ENCODE measurements around the gene AGBL1. TPM values are rescaled to one million over a fixed set of nuclear protein-coding genes. Genes with fewer than 3 reads are reported as not detected.
A peak's percentile ranks its signal among the peaks of the same experiment; 100 is the strongest.

Gene AGBL1
- total RNA-seq, 1 donor: not detected

DNA sequence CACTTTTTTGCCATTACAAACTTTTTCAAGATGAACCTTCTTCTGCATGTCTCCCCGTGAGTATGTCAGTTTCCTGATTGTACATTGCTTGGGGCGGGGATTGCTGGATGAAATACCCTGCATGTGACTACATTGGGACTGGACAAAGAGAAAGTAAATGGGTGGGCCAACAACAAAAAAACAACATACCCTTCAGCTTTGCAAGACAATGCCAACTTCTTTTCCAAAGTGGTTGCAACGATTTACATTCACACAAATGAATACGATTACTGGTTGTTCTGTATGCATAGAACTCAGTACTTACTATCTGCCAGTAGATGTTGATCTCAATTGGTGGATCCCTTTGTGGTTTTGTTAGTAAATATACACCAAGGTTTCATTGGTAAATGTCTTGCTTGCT is 908.4 kb downstream of the AGBL1 start:
- DNase-seq (ENCODE audit: low read depth): no peak
- TF ChIP-seq, protein P1, sequence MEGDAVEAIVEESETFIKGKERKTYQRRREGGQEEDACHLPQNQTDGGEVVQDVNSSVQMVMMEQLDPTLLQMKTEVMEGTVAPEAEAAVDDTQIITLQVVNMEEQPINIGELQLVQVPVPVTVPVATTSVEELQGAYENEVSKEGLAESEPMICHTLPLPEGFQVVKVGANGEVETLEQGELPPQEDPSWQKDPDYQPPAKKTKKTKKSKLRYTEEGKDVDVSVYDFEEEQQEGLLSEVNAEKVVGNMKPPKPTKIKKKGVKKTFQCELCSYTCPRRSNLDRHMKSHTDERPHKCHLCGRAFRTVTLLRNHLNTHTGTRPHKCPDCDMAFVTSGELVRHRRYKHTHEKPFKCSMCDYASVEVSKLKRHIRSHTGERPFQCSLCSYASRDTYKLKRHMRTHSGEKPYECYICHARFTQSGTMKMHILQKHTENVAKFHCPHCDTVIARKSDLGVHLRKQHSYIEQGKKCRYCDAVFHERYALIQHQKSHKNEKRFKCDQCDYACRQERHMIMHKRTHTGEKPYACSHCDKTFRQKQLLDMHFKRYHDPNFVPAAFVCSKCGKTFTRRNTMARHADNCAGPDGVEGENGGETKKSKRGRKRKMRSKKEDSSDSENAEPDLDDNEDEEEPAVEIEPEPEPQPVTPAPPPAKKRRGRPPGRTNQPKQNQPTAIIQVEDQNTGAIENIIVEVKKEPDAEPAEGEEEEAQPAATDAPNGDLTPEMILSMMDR (IDR thresholded peaks at IDR 0.05; ENCODE audit: insufficient read depth, low read length): no peak
- H3K4me3 ChIP-seq (ENCODE audit: low read depth, low read length): no peak overlapping the region

DNA sequence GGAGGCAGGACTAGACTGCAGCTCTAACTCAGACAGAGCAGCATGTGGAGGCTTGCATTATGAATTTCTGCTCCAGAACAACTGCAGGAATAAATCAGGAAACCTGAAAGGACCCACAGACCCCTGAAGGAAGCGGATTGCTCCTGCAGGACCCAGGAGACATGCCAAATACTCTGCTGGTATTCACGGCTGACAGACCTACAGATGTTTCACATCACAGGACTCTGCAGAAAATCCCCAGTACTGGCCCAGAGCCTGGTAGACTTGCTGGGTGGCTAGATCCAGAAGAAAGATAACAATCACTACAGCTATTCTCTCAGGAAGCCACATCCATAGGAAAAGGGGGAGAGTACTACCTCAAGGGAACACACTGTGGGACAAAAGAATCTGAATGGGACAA is 942.1 kb downstream of the AGBL1 start:
- H3K4me3 ChIP-seq (ENCODE audit: low read depth, low read length): no peak overlapping the region
- TF ChIP-seq, protein P1 (IDR thresholded peaks at IDR 0.05; ENCODE audit: insufficient read depth, low read length): no peak
- DNase-seq (ENCODE audit: low read depth): peak; percentile 54

DNA sequence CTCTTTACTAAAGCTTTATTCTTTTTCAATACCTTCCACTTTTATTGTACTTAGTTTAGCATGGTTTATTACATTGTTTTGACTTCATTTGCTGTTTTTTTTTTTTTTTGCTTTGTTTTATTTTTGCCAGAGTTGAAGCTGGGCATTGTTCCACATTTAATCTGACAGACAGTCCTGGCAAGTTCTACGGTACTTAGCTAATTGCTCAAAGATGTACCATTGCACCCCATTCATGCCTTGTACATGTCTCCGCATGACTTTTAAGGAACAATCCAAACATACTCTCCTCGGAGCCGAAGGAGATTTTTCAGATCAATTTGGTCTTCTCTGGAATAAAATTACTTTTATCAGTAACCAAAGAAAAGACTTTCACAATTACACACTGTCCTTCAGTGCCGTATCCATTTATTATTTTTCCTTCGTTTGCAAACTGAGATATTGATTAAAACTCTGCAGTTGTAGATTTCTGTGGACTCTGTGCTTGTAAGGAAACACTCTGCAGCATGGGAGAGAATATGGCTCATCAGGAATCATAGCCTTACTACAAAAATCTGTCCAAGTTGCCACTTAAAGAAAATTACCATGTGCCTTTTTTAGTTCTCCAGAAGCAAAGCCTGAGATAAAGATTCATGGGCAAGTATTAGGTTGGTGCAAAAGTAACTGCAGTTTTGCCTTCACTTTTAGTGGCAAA is 952.0 kb downstream of the AGBL1 start:
- H3K4me3 ChIP-seq (ENCODE audit: low read depth, low read length): no peak overlapping the region
- TF ChIP-seq, protein P1 (IDR thresholded peaks at IDR 0.05; ENCODE audit: insufficient read depth, low read length): no peak
- DNase-seq (ENCODE audit: low read depth): peak; percentile 81

DNA sequence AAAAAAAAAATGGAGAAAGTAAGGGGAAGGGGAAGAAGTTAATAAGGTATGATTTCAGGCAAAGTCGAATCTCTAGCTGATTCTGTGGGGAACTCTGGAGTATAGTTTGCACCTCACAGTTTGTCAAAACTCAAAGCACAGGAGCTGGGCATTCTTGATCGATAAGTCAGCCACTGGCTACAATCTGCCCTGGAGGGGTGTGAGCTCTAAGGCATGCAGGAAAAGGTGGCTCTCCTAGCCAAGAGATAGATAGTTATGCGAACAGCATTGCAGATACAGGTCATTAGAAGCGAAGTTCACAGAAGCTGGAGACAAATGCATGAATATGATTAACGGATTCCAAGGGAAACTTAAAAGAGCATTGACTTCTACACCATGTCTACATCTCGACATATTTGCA is 952.6 kb downstream of the AGBL1 start:
- DNase-seq (ENCODE audit: low read depth): peak; percentile 16
- TF ChIP-seq, protein P1 (IDR thresholded peaks at IDR 0.05; ENCODE audit: insufficient read depth, low read length): no peak

DNA sequence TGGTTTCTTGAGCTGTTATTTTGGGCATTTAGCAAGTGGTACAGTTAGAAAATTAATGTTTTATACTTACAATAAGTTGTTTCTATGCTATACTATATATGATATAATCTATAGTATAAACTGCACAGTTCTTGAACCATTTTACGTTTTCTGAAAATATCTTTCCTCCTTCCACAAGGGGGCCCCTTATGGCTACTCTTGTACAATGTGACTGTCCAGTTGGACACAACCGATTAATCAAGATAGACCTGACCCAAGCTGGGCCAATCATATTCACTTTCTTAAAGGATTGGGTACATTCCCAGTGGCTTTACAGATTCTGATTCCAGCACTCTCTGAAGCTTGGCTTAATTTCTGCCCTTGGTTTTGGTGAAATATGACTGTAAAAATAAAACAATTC is 953.4 kb downstream of the AGBL1 start:
- DNase-seq (ENCODE audit: low read depth): peak; percentile 52
- no peak overlapping the region for H3K4me3 ChIP-seq (ENCODE audit: low read depth, low read length)
- TF ChIP-seq, protein P1 (IDR thresholded peaks at IDR 0.05; ENCODE audit: insufficient read depth, low read length): peak; percentile 34

More for the DNA sequence above, 952.6 kb downstream of the AGBL1 start:
- no peak overlapping the region for H3K4me3 ChIP-seq (ENCODE audit: low read depth, low read length)

DNA sequence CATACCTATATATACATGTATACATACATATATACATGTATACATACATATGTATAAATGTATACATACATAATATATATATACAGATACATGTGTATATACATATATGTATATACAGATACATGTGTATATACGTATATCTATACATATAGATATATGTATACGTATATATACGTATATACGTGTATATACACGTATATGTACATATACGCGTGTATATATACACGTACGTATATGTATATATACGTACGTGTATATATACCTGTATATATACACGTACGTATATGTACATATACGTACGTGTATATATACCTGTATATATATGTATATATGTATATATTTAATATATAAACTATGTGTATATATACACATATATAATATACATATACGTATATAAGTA is 955.2 kb downstream of the AGBL1 start:
- H3K4me3 ChIP-seq (ENCODE audit: low read depth, low read length): no peak overlapping the region
- no peak for DNase-seq (ENCODE audit: low read depth)
- TF ChIP-seq, protein P1 (IDR thresholded peaks at IDR 0.05; ENCODE audit: insufficient read depth, low read length): no peak

DNA sequence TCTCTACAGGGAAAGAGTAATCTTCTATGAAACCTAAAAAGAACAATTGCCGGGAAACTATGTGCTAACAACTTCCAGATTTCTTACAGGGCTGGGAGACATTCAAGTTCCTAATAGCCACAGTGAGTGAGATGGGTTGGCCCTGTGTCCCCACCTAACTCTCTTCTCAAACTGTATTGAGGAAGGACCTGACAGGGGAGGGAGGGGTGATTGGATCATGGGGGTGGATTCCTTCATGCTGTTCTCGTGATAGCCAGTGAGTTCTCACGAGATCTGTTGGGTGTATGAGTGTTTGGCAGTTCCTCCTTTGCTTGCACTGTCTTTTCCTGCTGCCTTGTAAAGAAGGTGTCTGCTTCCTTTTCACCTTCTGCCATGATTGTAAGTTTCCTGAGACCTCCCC is 958.7 kb downstream of the AGBL1 start:
- DNase-seq (ENCODE audit: low read depth): peak; percentile 74
- H3K4me3 ChIP-seq (ENCODE audit: low read depth, low read length): no peak overlapping the region
- TF ChIP-seq, protein P1 (IDR thresholded peaks at IDR 0.05; ENCODE audit: insufficient read depth, low read length): no peak

Measured in fibroblast of the aortic adventitia (primary cell).